Activated CD4-positive, CD25-positive, alpha-beta regulatory T cell treated with anti-CD3 and anti-CD28 coated beads, Interleukin-2, amount 50 U/mL, for 72 hours (primary cell): ENCODE data around the gene HHATL.

Source experiments
- DNase-seq: peaks from one replicate; pipeline ENCODE4 v3.0.0; 2021

The HHATL gene

GRCh38 chr3:42702066-42702951 is at the start of gene HHATL:
Gene HHATL, minus strand, starts transcription at chr3:42702798. Its CDS starts 1,972 bp downstream, at chr3:42700826.
- peak; percentile 24 for DNase-seq

- DNase-seq, result no peak
Measured at GRCh38 chr3:42751609-42752008, 49.0 kb upstream of the HHATL start.

DNA sequence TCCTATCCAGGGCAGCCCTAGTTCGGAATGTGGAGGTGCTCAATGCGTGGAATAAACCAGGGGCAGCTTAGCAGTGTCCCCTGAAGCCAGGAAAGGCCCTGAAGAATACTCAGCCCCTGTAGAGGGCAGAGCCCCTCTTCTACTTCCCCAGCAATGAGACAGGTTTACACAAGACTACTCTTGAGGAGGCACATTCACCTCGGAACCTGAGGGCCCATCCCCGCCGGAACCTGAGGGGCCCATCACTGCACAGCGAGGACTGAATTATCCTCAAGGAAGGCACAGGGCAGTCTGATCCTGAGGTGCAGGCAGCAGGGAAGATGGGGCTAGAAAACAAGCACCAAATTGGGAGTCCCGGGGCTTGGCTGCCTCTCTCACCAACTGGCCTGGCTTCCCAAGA is 48.2 kb upstream of the HHATL start:
- DNase-seq, result no peak

GRCh38 chr3:42749753-42750231 is 47.2 kb upstream of the HHATL start:
- DNase-seq, result no peak

DNA sequence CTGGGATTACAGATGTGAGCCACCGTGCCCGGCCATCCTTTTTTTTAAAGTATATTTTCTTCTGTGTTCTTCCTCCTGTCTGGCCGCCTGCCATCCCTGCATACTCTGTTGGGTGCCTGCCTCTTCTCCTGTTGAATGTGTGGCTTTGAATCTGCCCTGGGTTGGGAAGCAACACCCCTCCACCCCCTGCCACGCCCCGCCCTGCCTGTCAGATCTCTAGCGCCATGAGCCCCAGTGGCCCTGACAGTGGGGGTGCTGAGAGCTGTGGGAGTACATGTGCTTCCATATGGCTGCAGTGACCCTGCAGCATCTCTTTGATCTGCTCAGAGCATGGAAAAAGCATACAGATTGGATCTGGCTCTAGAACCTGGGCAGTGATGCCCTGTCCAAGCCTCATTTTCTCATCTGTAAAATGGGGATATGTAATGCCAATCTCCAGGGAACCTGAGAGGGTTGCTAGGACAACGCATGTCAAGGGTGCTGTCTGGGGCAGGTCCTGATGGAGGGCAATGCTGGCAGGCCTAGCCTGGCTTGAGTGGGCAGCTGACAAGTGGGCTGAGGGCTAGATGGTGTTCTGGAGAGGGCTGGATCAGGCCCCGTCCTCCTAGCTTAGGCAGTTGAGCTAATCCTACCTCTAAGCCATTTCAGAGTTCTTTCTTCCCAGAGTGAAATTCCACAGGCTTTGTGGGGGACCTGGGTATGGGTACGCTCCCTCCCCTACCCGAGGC is 46.6 kb upstream of the HHATL start:
- DNase-seq, result no peak

- peak; percentile 35 for DNase-seq
Measured at GRCh38 chr3:42747581-42747980, 45.0 kb upstream of the HHATL start.

DNA sequence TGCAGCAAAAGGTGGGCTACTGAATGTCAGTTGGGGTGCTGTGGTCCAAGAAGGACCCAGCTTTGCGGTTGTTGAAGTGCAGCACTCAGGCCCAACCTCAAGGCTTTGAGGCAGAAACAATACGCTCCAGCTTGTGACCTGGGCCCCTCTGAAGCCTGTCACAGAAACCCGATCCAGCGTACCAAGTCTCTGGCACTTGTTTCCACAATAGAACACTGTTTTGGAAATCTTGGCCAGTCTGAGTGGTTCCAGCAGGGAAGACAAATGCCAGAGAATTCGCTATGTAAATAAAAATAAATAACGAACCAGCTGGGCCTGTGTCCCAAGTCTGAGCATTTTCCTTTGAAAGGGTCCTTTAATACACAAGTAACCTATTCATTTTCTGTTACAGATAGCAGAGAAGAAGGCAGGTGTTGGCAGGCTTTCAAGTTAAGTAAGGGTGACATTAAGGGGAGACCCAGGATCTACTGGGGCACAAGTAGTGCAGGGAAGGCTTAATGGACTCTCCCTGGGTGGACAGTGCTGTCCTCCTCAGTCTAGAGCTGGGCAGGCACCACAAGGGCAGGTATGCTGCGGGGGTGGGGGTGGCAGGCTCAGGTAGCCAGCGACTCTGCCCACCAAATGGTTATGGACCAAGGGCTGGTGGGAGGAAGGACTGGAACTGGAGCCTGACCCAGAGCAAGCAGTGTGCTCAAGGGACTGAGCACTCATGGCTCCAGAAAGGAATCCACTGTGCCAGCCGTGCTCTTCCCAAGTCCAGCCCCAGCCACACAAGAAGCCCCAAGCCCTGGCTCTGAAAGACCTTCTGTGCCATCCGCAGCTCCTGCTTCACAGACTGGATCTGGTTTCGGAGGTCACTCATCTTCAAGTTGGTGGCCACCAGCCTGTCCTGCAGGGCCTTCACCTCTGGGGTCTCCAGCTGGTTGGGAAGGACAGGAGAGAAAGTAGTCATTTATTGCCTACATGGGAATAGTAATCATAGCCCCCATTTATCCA is 44.2 kb upstream of the HHATL start:
- DNase-seq, result no peak

- DNase-seq, result no peak
Measured at GRCh38 chr3:42745776-42746454, 43.3 kb upstream of the HHATL start.

- no peak for DNase-seq
Measured at GRCh38 chr3:42745291-42745745, 42.7 kb upstream of the HHATL start.

DNA sequence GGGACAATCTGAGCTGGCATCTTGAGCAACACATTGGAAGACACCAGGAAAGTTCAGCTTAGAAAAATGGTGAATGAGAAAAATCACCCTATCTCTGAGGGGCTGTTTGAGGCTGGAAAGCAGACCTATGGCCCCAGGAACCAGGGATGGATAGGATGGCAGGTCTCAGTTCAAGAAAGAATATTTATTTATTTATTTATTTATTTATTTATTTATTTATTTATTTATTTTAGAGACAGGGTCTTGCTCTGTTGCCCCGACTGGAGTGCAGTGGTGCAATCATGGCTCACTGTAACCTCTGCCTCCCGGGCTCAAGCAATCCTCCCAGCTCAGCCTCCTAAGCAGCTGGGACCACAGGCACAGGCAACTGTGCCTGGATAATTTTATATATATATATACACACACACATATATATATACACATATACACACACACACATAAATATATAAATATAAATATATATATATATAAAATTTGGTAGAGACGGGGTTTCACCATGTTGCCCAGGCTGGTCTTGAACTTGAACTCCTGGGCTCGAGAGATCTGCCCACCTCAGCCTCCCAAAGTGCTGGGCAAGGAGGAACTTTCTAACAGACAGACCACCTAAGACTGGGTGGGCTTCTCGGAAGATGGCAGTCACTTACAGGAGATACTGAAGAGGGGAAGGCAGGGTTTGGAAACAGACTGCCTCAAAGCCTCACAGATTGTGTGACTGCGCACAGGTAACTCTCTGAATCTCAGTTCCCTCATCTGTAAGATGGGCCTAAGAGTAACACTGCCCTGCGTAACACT is 40.8 kb upstream of the HHATL start:
- DNase-seq, result no peak

- no peak for DNase-seq
Measured at GRCh38 chr3:42742688-42743087, 40.1 kb upstream of the HHATL start.

DNA sequence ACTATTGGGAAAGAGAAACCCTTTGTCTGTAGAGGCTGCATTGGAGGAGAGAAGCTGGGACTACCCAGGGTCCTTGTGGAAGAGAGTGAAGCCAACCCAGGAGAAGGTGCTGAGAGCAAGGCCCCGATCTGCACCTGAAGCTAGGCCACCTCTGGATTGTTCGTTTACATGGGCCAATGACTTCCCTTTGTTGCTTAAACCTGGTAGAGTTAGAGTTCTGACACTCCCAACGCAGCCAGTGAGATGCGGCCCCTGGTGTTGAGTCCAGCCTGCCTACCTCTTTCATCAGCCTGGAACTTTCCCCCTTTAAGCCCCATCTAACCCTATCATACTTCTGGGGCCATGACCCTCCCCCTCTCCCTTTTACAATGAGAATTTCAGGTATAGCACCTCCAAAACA is 39.7 kb upstream of the HHATL start:
- no peak for DNase-seq

DNA sequence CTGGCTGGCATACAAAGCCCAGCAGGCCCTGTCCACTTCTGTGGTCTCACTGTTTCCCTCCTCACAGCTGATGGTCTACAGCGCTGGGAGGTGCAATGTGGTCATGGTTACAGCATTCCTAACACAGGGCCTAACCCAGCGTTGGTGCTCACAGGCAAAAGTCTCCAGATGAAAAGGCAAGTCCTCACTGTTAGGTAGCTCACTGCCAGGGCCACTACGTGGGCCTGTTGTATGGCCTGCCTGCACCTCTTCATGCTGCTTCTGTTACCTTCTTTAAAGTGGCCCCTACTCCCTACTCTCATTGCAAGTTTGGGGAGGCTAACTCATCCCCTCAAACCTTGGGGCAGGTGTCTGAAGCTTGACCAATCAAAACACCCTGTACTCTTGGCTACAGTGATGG is 39.2 kb upstream of the HHATL start:
- DNase-seq, result no peak

GRCh38 chr3:42739401-42740158 is 37.0 kb upstream of the HHATL start:
- no peak for DNase-seq

DNA sequence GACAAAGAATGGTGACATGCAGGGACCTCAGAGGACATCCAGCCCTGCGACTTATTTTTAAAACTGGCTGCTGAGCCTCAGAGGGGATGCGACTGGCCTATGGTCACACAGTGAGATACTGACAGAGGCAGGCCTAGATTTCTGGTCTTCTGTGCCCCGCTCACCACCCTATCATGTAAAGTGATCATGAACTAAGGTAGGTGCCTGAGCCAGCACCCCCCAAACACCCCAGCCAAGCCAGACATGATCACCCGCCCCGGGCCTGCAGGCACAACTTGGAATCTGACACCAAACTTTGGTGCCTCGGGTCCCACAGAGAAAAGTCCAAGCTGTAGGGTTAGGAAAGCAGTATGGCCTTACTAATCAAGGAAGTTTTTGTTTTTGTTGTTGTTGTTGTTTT is 33.9 kb upstream of the HHATL start:
- no peak for DNase-seq

GRCh38 chr3:42736081-42736480 is 33.5 kb upstream of the HHATL start:
- no peak for DNase-seq

GRCh38 chr3:42735615-42736014 is 33.0 kb upstream of the HHATL start:
- DNase-seq, result no peak

DNA sequence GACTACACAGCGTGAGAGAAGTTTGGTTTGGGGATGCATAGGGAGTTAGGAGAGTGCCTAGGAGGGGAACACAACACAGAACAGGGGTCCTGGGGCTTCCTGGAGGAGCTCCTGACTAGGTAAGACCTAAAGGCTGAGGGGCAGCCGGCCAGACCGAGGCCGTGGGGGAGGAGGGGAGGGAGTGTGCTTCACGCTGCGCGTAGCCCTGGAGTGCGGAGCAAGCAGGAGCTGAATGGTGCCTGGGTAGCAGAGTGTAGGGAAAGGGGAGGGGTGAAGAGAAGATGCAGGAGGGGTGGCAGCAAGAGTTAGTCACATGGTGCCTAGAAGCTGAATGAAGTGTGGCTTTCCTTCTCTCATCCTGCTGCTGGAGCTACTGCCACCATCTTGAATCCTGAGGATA is 32.4 kb upstream of the HHATL start:
- DNase-seq, result no peak

DNA sequence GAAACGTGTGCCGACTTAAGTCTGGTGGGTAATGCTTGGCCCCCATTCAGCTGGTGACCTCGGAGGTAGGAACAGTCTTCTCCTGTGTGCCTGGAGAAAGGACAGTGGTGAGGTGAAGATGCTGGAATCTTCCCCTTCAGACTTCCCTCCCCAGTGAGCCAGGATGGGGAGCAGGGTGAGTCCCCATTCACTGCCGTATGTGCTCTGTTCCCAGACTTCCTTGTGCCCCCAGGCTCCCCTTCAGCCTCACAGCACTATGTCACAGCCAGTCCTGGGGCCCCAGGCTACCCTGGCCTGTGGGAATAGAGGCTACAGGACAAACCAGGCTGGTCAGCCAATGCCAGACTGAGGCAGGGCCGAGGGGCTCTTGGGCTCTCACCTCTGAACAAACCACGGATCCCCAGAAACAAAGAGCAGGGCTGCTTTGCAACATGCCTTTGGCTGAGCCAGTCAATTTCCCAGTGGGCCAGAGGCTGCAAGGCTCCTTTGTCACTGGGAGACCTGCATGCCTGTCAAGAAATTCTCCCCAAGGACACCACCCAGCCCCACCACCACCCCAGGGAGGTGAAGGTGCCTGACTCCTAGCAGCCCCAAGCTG is 31.8 kb upstream of the HHATL start:
- DNase-seq, result no peak
